Uterus (tissue), 2 donors: ENCODE results near the gene SLC35A1.

Experiments
- POLR2A ChIP-seq, 2 donors: fragments of 450-650 bp; IDR thresholded peaks; one replicate each; pipeline ENCODE4 v1.6.1; 2016; ENCODE audit warnings: antibody characterized with exemption in 2 of 2, mild to moderate bottlenecking in 1 of 2, moderate library complexity in 1 of 2
- TF ChIP-seq, protein P1 (sequence below), 4 experiments: fragments of 200-600 bp in 2 of 4; fragments of 450-650 bp in 2 of 4; sonication (generic) in 2 of 4; IDR thresholded peaks; one replicate each; pipeline ENCODE4 v1.5.1; 2016 to 2019; ENCODE audit warnings: antibody characterized with exemption in 4 of 4, mild to moderate bottlenecking in 2 of 4, moderate library complexity in 1 of 4

DNA sequence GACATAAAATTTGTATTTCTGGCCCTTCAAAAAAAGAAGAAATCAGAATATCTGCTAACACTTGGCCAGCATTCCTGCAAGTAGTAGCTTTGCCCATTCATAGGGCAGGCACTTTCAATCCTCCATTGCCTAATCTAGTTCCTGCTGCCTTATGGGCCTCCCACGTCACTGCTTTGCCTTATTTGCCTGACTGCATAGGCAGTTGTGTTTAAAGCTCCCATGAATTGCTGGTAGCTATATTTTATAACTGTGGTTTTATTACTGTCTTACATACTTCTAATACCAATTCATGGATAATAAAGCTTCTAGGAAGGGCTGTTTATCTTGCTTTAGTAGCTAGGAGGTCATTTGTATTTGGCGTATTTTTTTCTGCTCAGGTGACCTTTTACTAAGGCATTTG is 7.7 kb upstream of the SLC35A1 start:
- TF ChIP-seq, protein P1, sequence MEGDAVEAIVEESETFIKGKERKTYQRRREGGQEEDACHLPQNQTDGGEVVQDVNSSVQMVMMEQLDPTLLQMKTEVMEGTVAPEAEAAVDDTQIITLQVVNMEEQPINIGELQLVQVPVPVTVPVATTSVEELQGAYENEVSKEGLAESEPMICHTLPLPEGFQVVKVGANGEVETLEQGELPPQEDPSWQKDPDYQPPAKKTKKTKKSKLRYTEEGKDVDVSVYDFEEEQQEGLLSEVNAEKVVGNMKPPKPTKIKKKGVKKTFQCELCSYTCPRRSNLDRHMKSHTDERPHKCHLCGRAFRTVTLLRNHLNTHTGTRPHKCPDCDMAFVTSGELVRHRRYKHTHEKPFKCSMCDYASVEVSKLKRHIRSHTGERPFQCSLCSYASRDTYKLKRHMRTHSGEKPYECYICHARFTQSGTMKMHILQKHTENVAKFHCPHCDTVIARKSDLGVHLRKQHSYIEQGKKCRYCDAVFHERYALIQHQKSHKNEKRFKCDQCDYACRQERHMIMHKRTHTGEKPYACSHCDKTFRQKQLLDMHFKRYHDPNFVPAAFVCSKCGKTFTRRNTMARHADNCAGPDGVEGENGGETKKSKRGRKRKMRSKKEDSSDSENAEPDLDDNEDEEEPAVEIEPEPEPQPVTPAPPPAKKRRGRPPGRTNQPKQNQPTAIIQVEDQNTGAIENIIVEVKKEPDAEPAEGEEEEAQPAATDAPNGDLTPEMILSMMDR (IDR thresholded peaks at IDR 0.05) = no peak
- TF ChIP-seq POLR2A (IDR thresholded peaks at IDR 0.05) = no peak
